ENCODE measurements around the gene EPRS1.

Gene EPRS1

GRCh38 chr1:219999821-220000220, 46.5 kb downstream of the EPRS1 start:
- Histone ChIP-seq H3K4me1 (ENCODE audit: control insufficient read depth in 1 of 2, insufficient read depth in 2 of 2, low read length in 2 of 2) (no peaks in the 10 kb centered on the region), H3K9me3 (ENCODE audit: control insufficient read depth in 1 of 2, low read length in 2 of 2) (no peaks in the 10 kb centered on the region), H3K36me3 (ENCODE audit: control insufficient read depth in 1 of 2, insufficient read depth in 2 of 2, low read length in 2 of 2) (peaks cover 43 to 64% of the 10 kb centered on the region in 2 donors), H3K27ac (ENCODE audit: low read length) (no peak overlapping the region), H3K27me3 (ENCODE audit: low read depth, low read length) (no peaks in the 10 kb centered on the region), H3K4me3 (ENCODE audit: low read depth in 1 of 2, low read length in 2 of 2) (no peak overlapping the region)
